Activated T-cell treated with anti-CD3 and anti-CD28 coated beads for 24 hours (primary cell): ENCODE results near the gene EFR3B.
"Not testable (repeated sequence)": the region's sequence is repeated elsewhere in the genome, so short reads cannot be mapped to it uniquely, and the experiment has no call there.

Source experiments
- DNase-seq: peaks from one replicate; pipeline ENCODE4 v3.0.0-alpha.2; 2020; ENCODE audit warnings: low read depth

Gene EFR3B

DNA sequence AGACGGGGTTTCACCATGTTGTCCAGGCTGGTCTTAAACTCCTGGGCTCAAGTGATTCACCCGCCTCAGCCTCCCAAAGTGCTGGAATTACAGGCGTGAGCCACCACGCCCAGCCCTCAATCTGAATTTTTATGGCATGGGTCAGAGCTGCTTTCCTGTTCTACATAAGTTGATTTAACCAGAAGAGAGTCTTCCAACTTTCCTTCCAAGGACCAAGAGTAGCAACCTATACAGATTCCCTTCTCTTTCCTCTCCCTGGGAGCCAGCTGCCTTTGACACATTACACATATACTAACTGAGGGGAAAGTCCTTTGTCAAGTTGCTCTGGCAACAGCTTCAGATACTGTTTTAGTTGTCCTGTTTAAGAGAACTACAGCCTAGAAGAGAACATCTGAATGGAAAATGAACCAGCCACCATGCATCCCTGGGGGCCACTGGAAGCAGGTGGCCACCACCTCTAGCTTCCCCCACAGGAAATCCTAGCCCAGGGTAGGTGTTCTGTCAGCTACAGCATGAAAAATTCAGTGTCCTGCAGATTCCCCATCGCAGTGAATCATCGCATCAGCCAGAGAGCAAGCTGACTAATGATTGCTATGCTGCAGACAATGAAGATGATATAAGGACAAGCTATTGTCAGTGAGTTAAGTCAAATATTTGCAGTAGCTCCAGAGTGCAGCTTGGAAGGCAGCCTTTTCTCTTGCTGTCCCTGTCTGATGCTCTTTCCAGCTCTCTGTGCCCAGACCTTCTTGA is 63.6 kb downstream of the EFR3B start:
- no peak for DNase-seq

DNA sequence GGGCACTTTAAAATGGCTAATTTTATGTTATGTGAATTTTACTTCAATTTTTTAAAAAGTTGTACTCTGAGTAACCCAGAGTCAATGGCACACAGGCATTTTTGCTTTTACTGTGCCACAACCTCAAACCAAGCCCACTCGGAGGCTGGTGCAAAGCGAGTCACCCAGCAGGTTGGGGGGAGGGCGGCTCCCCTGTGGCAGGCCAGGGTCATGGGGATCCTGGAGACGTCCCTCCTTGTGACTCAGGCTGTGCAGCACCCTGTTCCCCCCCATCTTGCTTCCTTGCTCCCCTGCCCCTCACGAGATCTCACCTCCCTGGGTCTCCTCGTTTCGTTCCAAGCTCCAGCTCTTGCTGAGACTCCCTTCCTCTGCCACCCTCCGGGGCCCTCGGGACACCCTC is 67.9 kb downstream of the EFR3B start:
- no peak for DNase-seq

DNA sequence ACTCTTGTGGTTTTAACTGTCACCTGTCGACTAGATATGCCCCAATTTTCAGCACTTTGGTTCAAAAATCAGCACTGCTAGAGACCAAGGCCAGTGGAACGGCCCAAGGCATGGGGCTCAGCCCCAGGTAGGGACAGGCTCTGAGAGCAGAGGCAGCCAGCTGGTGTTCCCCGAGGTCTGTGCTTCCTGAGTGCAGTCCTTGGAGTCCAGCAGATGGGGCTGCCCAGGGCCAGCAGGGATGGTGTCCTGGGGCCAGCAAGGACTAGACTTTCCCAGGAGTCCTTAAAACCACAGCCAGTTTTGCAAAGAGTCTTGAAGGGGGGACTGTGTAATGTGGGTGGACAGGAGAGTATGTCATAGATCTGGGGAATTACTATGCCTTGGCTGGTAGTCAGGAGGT is 70.2 kb downstream of the EFR3B start:
- DNase-seq: no peak

DNA sequence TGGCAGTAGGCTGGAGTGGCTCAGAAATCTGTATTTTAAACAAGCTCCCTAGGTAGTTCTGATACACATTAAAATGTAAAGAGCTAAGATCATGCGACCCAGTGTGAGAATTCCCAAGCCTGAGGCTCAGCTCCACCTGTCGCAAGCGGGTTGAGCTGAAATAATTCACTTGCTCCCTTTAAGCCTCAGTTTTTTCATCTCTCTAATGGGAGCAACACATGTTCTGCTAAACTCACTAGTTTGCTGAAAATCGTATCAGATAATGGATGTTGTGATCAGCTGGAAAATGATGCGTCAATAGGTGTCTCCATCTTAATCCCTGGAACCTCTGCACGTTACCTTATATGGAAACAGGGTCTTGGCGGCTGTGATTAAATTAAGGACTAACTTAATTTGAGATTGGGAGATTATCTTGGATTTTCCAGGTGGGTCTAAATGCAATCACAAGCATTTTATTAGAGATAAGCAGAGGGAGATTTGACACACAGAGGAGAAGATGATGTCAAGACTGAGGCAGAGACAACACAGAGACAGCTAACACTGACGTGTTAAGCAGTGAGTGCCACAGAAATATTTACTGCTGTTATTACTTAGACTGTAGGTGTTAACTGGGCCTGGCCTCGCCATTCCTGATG is 73.5 kb downstream of the EFR3B start:
- no peak for DNase-seq

DNA sequence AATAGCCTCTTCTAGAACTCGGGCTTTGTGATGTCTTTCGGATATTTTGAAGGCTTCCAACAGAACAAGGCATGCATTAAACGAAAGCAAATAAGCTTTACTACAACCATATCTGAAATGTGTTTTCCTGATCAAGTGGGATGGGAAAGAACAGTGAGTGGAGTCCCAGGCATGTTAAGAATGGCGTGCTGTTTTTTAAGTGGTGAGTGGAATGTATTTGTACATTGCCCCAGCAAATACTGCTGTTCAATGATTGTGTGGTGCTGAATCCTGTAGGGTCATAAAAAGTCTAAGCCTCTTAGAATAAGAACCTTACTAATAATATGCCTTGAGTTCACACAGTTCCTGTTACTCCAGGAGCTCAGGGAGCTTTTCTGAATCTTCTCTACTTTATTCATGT is 74.0 kb downstream of the EFR3B start:
- no peak for DNase-seq

DNA sequence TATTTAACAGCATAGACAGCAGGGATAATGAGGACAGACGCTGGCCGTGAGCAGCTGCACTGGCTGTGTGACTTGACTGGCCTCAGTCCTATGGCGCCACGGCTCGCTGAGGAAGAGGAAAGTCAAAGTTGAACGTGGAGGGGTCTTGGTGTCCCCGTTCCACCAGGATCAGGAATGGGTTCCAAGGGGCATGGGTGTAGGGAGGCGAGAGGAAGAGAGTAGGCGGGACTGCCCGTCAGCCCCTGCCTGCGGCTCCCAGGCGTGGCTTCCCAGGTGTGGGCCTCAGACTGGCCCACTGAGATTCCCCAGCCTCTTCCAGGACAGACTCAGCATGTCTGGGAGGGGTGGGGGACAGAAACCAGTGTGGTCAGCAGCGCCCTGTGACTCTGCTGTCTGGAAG is 75.1 kb downstream of the EFR3B start:
- DNase-seq: no peak

DNA sequence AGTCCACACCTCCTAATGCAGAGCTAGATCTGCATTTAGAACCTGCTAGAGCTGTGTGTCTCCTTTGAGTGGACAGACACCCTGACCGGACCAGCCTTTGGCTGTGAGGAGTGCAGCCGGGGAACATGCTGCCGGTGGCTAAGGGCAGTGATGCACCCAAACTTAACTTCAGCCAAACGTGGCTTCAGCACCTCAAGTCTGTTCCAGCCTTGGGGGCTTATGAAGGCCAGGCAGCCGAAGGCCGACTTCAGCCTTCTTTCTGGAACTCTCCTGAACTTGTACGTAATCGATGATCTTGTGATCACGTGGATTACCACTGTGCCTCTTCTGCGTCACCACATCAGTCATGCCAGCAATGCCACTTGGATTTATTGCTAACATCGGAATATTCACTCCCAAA is 77.4 kb downstream of the EFR3B start:
- no peak for DNase-seq

DNA sequence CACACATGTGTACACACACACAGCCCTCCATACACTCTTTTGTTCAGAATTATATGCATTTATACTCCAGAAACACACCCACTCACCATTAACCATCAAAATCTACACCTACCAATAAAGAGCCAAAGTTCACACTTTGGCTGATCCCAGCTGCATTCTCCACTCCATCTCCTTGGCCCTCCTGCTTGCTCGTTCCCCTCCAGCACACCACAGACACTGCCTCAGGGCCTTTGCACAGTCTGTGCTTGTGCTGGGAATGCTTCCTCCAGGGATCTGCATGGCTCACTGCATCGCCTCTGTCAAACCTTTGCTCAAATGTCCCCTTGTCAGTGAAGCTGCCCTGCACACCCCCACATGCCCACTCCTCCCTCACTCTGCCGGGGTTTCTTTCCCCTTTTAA is 80.5 kb downstream of the EFR3B start:
- DNase-seq: no peak

DNA sequence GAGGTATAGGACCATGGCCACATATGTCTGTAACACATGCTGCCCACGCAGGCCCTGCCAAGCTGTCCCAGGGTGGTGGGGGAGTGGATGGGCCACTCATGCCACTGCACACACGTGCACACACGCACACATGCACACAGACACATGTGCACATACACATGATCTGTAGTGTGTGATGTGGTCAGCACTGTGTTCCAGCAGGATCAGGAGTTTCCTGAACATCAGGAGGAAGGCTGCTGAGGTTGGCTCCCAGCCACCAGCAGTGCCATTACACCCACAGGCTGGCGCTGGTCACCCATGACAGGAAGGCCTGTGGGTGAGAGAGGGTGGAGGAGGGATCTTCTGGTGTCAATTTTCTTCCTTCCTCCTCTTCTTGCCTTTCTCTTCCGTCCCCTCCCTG is 81.8 kb downstream of the EFR3B start:
- no peak for DNase-seq

DNA sequence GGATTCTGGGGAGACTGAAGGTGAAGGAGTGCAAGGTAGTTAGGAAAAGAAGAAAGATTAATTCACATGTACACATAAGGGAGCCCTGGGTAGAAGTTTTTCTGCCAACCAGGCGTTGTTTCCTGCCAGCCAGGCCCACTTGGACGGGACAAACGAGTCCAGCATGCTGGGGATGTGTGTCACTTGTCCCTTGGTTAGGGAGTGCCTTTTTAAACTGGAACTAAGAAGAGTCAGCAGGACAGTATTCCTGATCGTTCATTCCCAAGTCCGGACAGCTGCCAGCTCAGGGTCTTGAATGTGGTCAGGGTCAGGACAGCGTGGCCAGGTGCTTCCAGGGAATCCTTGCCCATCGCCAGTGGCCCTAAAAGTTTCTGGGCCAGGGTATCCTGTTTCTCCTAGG is 83.3 kb downstream of the EFR3B start:
- DNase-seq: no peak

DNA sequence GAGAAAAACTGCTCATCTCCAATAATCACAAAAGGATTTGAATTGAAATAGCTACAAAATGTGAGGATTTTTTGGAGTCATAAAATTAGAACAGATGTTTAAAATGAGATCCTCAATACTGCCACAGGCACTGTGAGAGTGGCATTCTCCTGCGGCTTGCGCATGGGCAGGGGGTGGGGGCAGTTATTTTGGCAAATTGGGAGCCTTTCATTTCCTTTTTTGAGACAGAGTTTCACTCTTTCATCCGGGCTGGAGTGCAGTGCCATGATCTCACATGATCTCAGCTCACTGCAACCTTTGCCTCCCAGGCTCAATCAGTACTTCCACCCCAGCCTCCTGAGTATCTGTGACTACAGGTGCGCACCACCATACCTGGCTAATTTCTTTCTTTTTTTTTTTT is 84.1 kb downstream of the EFR3B start:
- DNase-seq: no peak

DNA sequence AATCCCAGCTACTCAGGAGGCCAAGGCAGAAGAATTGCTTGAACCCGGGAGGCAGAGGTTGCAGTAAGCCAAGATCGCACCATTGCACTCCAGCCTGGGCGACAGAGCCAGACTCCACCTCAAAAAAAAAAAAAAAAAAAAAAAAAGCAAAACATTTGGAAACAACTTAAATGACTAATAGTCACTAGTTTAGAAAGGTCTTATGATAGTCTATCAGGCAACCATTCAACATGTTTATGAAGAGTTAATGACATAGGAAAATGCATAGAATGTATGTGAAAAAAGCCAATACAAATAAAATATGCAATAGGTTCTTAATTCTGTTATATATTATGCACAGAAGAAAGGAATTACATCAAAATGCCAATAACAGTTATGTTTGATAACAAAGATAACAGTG is 85.2 kb downstream of the EFR3B start:
- DNase-seq: not testable (repeated sequence)

DNA sequence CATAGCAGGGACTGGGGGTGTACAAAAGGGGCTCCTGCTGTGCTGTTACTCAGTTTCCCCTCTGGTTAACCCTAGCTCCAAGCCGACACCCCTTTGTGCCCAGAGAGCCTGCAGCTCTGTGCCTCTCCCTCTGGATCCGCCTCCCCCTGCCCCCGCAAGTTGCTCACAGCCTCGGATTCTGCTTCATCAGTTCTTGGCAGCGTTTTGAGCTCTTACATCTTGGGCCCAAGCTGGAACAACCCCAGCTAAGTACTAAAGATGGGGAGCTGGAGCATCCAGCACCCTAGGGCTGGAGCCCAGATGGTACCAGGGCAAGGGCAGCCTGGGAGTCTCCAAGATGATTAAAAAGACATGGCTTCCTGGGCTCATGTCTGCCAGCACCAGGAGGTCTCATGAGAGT is 85.8 kb downstream of the EFR3B start:
- no peak for DNase-seq

DNA sequence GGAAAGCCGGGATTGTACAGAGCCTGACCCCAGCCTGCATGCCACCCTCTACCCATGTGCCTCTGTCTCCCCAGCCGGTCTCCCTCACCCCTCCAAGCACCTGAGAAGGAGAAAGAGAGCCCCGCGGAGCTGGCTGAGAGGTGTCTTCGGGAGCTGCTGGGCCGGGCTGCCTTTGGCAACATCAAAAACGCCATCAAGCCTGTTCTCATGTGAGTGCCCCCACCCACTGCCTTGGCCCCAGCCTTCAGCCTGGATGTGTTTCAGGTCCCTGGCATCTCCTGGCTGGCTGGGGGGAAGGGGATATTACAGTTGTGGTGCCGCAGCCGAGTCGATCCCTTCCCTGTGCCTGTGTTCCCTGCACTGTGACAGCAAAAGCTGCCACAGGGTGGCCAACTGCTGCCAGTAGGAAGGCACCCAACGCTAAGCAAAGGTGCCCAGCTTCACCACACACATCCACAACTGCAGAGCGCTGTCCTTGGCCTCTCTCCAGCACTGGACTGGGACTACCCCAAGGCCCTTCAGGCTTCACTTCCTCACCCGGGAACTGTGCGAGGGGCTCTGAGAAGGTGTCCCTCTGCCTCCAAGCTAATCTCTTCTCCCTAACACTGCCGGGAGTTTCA is 88.1 kb downstream of the EFR3B start:
- DNase-seq: no peak

DNA sequence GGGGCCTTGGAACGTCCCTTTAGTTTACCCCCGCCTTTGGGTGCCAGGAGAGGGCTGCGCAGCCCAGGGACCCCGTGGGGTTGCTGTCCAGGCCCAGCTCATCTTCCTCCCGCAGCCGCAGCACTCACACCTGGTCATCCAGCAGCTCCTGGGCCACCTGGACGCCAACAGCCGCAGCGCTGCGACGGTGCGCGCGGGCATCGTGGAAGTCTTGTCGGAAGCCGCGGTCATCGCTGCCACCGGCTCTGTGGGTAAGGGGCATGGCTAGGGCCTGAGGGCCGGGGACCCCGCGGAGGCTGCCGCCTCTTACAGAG is 89.3 kb downstream of the EFR3B start:
- DNase-seq: no peak

DNA sequence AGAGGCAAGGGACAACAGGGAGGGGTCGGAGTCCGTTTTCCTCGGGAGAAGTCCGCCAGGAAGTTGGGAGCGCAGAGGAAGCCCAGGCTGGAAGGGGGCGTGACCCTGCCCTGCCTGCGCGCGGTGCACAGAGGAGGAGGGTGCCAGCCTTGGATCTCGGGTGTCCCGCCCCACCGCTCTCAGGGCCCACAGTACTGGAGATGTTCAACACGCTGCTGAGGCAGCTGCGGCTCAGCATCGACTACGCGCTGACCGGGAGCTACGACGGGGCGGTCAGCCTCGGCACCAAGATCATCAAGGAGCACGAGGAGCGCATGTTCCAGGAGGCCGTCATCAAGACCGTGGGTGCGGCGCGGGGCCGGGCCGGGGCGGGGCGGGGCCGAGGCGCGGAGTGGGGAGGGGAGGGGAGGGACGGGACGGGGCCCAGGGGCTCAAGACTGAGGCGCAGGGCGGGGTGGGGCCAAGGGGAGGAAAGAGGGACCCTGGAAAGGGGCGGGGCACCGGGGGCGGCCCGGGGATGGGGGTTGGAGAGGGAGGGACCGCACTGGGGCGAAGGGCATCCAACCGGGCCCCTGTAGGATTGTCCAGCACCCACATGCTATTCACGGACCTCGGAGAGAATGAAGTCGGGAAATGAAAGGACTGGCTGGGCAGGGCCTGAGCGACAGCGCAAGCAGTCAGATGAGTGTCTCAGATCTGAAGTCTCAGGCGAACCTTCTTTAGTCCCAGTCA is 89.9 kb downstream of the EFR3B start:
- no peak for DNase-seq

DNA sequence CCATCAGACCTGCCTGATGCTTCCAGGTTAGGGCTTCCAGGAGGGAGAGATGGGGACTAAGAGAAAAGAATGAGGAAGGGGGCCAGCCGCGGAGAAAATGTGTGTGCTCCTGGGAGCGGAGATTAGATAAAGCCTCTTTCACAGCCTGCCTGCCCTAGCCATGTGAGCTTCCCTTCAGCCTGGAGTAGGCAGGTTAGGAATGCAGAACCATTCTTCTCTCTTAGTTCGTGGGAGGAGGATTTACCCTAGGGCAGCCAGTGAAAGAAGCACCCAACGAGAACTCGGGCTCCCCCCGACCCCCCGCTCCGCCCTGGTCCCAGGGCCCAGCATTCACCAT is 90.4 kb downstream of the EFR3B start:
- no peak for DNase-seq

DNA sequence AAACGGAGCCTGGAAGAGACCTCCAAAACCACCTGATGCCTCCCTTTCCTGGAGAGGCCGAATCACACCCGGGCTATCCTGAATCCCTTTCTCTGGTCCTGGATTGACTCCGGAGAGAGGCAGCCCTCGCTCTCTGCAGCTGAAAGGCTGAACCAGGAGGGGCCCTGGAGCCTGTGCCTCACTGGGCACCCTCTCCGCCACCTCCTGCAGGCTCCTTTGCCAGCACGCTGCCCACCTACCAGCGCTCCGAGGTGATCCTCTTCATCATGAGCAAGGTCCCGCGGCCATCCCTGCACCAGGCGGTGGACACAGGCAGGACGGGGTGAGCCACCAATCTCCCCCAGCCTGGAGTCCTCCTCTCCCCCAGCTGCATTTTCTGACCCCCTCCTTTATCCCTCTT is 90.8 kb downstream of the EFR3B start:
- no peak for DNase-seq

DNA sequence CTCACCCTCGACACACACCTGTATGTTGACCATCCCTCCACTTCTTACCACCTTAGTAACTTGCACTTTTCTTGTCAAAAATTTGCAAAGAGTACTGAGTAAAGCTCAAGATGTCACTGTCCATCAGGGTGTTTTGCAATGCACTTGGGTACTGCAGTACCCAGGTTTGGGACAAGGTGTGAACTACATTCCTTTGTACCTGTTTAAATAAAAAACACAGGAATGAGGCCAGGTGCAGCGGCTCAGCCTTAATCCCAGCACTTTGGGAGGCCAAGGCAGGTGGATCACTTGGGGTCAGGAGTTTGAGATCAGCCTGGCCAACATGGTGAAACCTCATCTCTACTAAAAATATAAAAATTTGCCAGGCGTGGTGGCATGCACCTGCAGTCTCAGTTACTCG is 98.7 kb downstream of the EFR3B start:
- not testable (repeated sequence) for DNase-seq

DNA sequence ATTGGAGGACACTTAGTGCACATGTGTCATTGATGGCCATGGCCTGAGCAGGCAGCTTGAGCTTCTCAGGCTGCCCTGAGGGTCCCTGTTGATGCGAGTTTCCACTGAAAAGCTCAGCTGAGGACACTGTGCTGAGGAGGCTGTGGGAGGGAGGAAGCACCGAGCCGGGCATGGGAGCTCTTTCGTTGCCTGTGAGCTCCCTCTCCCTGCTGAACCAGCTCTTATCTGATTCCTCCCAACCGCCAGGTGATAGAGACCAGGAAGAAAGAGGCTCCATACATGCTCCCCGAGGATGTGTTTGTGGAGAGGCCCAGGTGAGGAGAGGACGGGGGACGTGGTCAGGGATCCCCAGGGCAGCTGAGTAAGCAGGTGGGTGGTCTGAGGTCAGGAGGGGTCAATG is 99.2 kb downstream of the EFR3B start:
- DNase-seq: no peak

DNA sequence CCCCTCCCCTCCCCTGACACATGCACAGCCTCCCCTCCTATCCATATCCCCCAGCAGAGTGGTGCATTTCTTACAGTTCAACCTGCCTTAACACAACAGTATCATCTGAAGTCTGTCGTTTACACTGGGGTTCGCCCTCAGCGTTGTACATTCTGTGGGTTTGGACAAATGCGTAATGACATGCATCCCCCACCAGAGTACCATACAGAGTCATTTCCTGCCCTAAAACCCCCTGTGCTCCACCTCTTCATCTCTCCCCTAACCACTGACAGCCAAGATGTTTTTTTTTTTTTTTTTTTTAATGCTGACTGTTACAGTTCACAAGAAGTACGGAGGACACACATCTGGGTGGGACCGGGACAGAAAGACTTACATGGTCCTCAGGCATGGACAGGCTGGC is 103.9 kb downstream of the EFR3B start:
- no peak for DNase-seq

DNA sequence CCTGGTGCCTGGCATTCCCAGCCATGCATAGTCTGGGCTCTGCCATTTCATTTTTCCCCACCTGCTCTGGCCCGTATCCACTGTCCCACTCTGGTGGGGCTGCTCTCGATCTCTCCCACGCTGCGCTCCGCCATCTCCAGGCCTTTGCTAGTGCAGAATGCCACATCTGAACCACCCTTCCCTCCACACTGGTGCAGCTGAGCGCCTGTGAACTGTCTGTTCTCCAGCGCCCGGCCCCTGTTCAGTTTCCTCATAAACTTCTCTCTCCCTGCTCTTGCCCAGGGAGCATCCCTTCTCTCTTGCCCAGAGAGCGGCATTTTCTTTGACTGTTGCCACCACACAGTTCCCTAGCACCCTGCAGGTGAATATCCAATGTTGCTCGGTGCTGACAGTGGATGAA is 105.0 kb downstream of the EFR3B start:
- no peak for DNase-seq

DNA sequence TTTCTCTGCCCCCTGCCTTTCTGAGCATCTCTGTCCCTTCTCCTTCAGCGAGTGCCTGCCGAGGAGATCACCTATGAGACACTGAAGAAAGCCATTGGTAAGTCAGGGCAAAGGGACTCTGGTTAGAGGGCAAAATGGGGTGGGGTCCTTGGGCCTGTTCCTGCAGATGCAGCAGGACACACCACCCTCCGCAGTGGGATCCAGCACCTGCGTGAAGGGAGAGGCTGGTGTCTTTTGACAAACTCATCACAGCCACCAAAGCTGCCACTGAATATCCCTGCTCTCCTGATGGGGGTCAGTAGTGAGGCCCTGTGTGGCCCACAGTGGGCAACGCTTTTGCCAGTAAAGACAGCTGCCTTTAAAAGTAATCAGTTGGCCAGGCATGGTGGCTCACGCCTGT is 107.8 kb downstream of the EFR3B start:
- DNase-seq: no peak
